Heart left ventricle (tissue), 13 donors: ENCODE results near the gene ARVCF.

Experiments used
- CTCF ChIP-seq, 12 donors: fragments of 200-600 bp; sonication (generic) in 4 of 12; IDR thresholded peaks; one replicate each; pipeline versions ENCODE4 v1.5.0 to v1.8.0; 2018 to 2022; ENCODE audit warnings: antibody characterized with exemption in 12 of 12, mild to moderate bottlenecking in 5 of 12
- POLR2A ChIP-seq, 2 donors: fragments of 450-650 bp; IDR thresholded peaks; one replicate each; pipeline ENCODE4 v1.6.1; 2017; ENCODE audit warnings: antibody characterized with exemption in 2 of 2, mild to moderate bottlenecking in 2 of 2, moderate library complexity in 2 of 2
- donor health status: ischemic (EF 13 %, LVEDD 7.1; RV severe dilation, severe dysfunction).
- donor health status: DM: no; HTN: yes; CAD: no.
- donor health status: DM: no; HTN: no; CAD: no.
- donor health status: ischemic (EF 25% LVEDD 6.9; RV normal size, moderate dysfunction).
- donor health status: ischemic (EF 25% LVEDD 5.7; RV mildly dilated, moderate dysfunction).
- donor health status: ischemic (EF 35%, LVEDD 5.7; RV mildly dilated, moderate dysfunction).
- donor health status: nonischemic (EF 11% LVEDD 7.7; RV severe dilation, severe dysfunction).
- donor health status: DM: yes; HTN: yes; CAD: no.
- donor health status: PGD.
- donor health status: ischemic (EF 29% LVEDD 5.4; RV normal size, mild dysfunction).
- donor health status: nonischemic (EF 23%, LVEDD 6.1; RV moderate dilation, normal function).

GRCh38 chr22:20037419-20037818 lies 20.8 kb upstream of the ARVCF start:
- TF ChIP-seq CTCF (IDR thresholded peaks at IDR 0.05) (no peak), POLR2A (IDR thresholded peaks at IDR 0.05) (no peak)
